ENCODE measurements around the gene CCDC178. TPM values are rescaled to one million over a fixed set of nuclear protein-coding genes. Genes with fewer than 3 reads are reported as not detected.

Gene CCDC178
- total and polyA plus RNA-seq, 2 donors (not counting 3 experiments of a cell fraction or from before 2014, with no cell fraction given): 0.80 to 1.6 TPM

DNA sequence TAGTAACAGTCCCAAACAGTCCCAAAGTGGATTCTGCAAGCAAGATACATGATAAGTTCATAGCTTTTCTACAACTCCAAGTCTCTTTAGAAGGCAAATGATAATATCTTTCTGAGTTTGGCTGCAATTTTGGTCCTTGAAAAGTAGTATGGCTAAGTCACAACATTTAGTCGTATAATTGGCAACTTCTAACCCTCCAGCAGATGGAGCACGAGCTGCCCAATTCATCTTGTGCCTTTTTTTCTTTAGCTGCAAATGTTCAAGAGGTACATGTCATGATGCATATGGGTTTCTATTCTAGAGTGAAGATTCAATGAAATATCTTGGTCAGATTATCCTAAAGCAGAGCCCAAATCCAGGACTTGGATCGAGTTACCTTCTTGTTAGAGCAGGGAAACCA is 540.7 kb downstream of the CCDC178 start:
- no peaks in the 10 kb centered on the region for H3K36me3 ChIP-seq (ENCODE audit: control insufficient read depth in 2 of 2, extremely low read depth in 1 of 2, insufficient read depth in 2 of 2, low read length in 2 of 2)
- H3K9me1 ChIP-seq (replicated peaks; ENCODE audit: control insufficient read depth, extremely low read depth, insufficient read depth, low read length): no peaks in the 10 kb centered on the region
- dilution Hi-C loops (cut with MboI; ENCODE audit: extremely low pct_ligation_motif_present, low sequenced_read_pairs) (no loop called here), intact Hi-C loops (cut with micrococcal nuclease) (no loop called here)
- H4K20me1 ChIP-seq (replicated peaks; ENCODE audit: control insufficient read depth, extremely low read depth, insufficient read depth, low read length): no peaks in the 10 kb centered on the region
- H3K9me3 ChIP-seq (replicated peaks; ENCODE audit: control insufficient read depth, insufficient read depth, low read length): no peaks in the 10 kb centered on the region
- BruUV-seq (replicated peaks): no TSS peak
- H3K4me3 ChIP-seq (replicated peaks in 1 of 3; ENCODE audit: insufficient read depth in 1 of 3, low read depth in 1 of 3, low read length in 3 of 3): no peak overlapping the region
- no peak overlapping the region for H3K27ac ChIP-seq (ENCODE audit: insufficient read depth, low read depth, low read length)
- H2AFZ ChIP-seq (ENCODE audit: low read depth, low read length): no peak overlapping the region
- no peak overlapping the region for H3K9ac ChIP-seq (replicated peaks; ENCODE audit: extremely low read depth, insufficient read depth, low read length)
- ChIA-PET CTCF (interaction anchor here (0.7 to 1.5 kb wide), 7 partner anchors 10 to 311 kb away, joined by 3 to 8 read pairs (median 3); no protein-coding TSS in a partner anchor), POLR2A (no interaction called here)
- no peak for TF ChIP-seq POLR2AphosphoS5 (IDR thresholded peaks at IDR 0.05; ENCODE audit: insufficient read depth, low read depth, low read length)
- TF ChIP-seq FOS (IDR thresholded peaks at IDR 0.05; ENCODE audit: borderline replicate concordance, insufficient read depth, low read length): no peak
- TF ChIP-seq, protein P1, sequence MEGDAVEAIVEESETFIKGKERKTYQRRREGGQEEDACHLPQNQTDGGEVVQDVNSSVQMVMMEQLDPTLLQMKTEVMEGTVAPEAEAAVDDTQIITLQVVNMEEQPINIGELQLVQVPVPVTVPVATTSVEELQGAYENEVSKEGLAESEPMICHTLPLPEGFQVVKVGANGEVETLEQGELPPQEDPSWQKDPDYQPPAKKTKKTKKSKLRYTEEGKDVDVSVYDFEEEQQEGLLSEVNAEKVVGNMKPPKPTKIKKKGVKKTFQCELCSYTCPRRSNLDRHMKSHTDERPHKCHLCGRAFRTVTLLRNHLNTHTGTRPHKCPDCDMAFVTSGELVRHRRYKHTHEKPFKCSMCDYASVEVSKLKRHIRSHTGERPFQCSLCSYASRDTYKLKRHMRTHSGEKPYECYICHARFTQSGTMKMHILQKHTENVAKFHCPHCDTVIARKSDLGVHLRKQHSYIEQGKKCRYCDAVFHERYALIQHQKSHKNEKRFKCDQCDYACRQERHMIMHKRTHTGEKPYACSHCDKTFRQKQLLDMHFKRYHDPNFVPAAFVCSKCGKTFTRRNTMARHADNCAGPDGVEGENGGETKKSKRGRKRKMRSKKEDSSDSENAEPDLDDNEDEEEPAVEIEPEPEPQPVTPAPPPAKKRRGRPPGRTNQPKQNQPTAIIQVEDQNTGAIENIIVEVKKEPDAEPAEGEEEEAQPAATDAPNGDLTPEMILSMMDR (IDR thresholded peaks at IDR 0.05; ENCODE audit: extremely low read depth in 1 of 2, insufficient read depth in 1 of 2, low read depth in 1 of 2, low read length in 2 of 2): no peak
- no peak for TF ChIP-seq EZH2 (IDR thresholded peaks at IDR 0.05; ENCODE audit: borderline replicate concordance, low read depth, low read length, severe bottlenecking)
- no peaks in the 10 kb centered on the region for H3K79me2 ChIP-seq (ENCODE audit: control insufficient read depth, insufficient read depth, low read length)
- H3K27me3 ChIP-seq (ENCODE audit: control insufficient read depth in 2 of 2, insufficient read depth in 2 of 2, low read length in 2 of 2): peaks cover 0 to 5% of the 10 kb centered on the region in 2 experiments
- H3K4me1 ChIP-seq (ENCODE audit: control insufficient read depth, extremely low read depth, insufficient read depth, low read length): no peaks in the 10 kb centered on the region
- FAIRE-seq (peak; percentile 26), DNase-seq (ENCODE audit: low read depth, low spot score) (peak; percentile 31)
- H3K4me2 ChIP-seq (ENCODE audit: insufficient read depth, low read length): no peak overlapping the region
